ENCODE data around the gene STK38. TPM values are rescaled to one million over a fixed set of nuclear protein-coding genes. Genes with fewer than 3 reads are reported as not detected.
A peak's percentile ranks its signal among the peaks of the same experiment; 100 is the strongest.

STK38 gene
- total RNA-seq, 3 donors from 2014 or later: 67.3 to 80.7 (median 69.9) TPM

DNA sequence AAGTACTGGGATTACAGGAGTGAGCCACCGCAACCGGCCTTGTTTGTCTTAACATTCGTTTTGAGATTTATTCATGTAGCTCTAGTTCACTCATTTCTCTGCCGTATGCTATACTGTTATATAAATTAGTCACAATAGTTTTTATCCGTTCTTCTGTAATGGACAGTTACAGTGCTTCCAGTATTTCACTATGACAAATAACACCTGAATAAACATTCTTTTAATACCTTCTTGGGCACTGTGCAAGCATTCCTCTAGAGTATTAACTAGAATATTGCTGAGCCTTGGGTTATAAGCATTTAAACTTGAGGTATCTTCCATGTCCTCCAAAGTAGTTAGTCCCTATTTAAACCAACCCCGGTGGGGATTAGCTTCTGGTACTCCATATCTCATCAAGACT lies 45.6 kb downstream of the STK38 start:
- intact Hi-C loops (cut with DNase I, micrococcal nuclease): no loop called here
- Histone ChIP-seq H3K9me3 (no peaks in the 10 kb centered on the region), H3K4me3 (no peak overlapping the region), H3K4me1 (ENCODE audit: low read depth) (peaks cover 25% of the 10 kb centered on the region), H3K36me3 (ENCODE audit: low read depth) (peaks cover 15% of the 10 kb centered on the region)
- TF ChIP-seq CTCF (IDR thresholded peaks at IDR 0.05): no peak
- DNase-seq (no peak), ATAC-seq (no peak)

DNA sequence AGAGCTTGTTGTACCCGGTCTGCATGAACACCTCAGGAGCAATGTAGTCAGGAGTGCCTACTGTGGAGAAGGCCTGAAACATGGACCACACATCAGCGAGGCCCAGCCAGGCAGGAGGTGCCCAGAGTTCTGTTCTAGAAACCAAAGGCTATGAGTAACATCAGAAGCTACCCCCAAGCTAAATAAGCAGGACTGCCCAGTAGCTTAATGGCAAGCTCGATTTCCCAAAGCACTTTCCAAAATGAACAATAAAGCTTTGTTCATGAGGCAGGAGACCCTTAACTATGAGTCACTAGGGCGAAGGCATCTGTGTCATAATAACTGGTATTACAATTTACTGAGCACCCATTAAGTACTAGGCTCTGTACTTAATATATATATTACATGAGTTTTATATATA lies 47.4 kb downstream of the STK38 start:
- no peak for DNase-seq

DNA sequence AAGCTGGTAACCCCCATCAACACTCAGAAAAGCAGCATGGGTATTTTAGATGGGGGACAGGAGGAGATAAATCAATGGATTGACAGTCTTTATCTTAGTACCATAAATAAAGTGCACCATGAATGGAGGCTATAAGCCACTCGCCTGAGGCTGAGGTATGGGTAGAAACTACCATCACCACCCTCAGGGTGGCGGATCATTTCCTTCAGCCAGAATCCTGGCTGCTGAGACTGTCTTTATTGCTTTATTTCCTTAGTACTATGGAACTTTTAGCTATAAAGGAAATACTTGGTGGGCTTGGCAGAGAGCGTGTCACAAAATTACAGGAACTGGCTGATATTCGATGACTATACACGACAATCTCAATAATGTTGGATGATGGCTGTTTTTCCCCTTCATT lies 52.2 kb downstream of the STK38 start:
- peak in 1 of 3 donors; percentile 40 for DNase-seq
- peaks cover 17% of the 10 kb centered on the region for H3K36me3 ChIP-seq (ENCODE audit: low read depth)
- intact Hi-C loops (cut with DNase I, micrococcal nuclease): no loop called here
- ATAC-seq: peak; percentile 82
- no peak for TF ChIP-seq CTCF (IDR thresholded peaks at IDR 0.05)
- no peak overlapping the region for H3K4me3 ChIP-seq
- H3K9me3 ChIP-seq: no peaks in the 10 kb centered on the region
- no peaks in the 10 kb centered on the region for H3K4me1 ChIP-seq (ENCODE audit: low read depth)

More for the DNA sequence above, 47.4 kb downstream of the STK38 start:
- H3K4me3 ChIP-seq: no peak overlapping the region
- intact Hi-C loops (cut with DNase I, micrococcal nuclease): no loop called here
- no peaks in the 10 kb centered on the region for H3K9me3 ChIP-seq
- TF ChIP-seq CTCF (IDR thresholded peaks at IDR 0.05): no peak
- H3K36me3 ChIP-seq (ENCODE audit: low read depth): peaks cover 17% of the 10 kb centered on the region
- ATAC-seq: no peak
- peaks cover 8% of the 10 kb centered on the region for H3K4me1 ChIP-seq (ENCODE audit: low read depth)

- H3K9me3 ChIP-seq: no peaks in the 10 kb centered on the region
- peak; percentile 31 for ATAC-seq
- DNase-seq: no peak
- TF ChIP-seq CTCF (IDR thresholded peaks at IDR 0.05): no peak
- H3K4me3 ChIP-seq: no peak overlapping the region
- H3K4me1 ChIP-seq (ENCODE audit: low read depth): no peaks in the 10 kb centered on the region
- peaks cover 17% of the 10 kb centered on the region for H3K36me3 ChIP-seq (ENCODE audit: low read depth)
- intact Hi-C loops (cut with DNase I, micrococcal nuclease): no loop called here
Observed at GRCh38 chr6:36493859-36494258, 53.4 kb downstream of the STK38 start.

DNA sequence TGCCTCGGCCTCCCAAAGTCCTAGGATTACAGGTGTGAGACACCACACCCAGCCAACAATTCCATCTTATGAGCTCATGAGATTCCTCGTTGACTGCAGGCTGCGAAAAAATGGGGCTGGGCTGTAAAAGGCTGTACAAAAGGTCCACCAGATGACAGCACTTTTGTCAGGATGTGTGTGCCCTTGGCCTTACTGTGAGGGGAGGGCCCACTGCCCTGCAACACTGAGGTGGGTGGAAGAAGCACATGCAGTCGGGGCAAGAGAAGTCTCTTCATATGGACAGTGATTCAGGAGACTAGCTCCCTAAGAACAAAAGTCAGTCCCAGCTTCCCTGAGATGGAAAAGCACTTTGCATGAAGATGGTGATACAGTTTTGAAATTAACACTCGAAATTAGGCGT lies 54.0 kb downstream of the STK38 start:
- Histone ChIP-seq H3K4me1 (ENCODE audit: low read depth) (no peaks in the 10 kb centered on the region), H3K36me3 (ENCODE audit: low read depth) (peaks cover 17% of the 10 kb centered on the region), H3K9me3 (no peaks in the 10 kb centered on the region), H3K4me3 (no peak overlapping the region)
- intact Hi-C loops (cut with DNase I, micrococcal nuclease): no loop called here
- DNase-seq: no peak
- ATAC-seq: no peak
- no peak for TF ChIP-seq CTCF (IDR thresholded peaks at IDR 0.05)

GRCh38 chr6:36492621-36493020 lies 54.7 kb downstream of the STK38 start:
- DNase-seq (no peak), ATAC-seq (no peak)
- Histone ChIP-seq H3K9me3 (no peaks in the 10 kb centered on the region), H3K4me1 (ENCODE audit: low read depth) (no peaks in the 10 kb centered on the region), H3K4me3 (no peak overlapping the region), H3K36me3 (ENCODE audit: low read depth) (peaks cover 11% of the 10 kb centered on the region)
- no peak for TF ChIP-seq CTCF (IDR thresholded peaks at IDR 0.05)
- intact Hi-C loops (cut with DNase I, micrococcal nuclease): no loop called here

All from mucosa of descending colon (tissue), 3 donors.